Mesenteric fat pad (tissue), 1 donor: ENCODE data around the gene IFFO2. TPM values are rescaled to one million over a fixed set of nuclear protein-coding genes. Genes with fewer than 3 reads are reported as not detected.
"Not testable (repeated sequence)": the region's sequence is repeated elsewhere in the genome, so short reads cannot be mapped to it uniquely, and the experiment has no call there.

Experiments used
- DNase-seq: peaks from one replicate; pipeline ENCODE4 v3.0.0-alpha.2; 2020; ENCODE audit warnings: low spot score
- total RNA-seq: library from RNA; stranded (reverse); fragmentation: NEBNext Ultra II Directional; extraction: Animal tissue kit (Norgen Biotek cat#: 25700); gene quantifications from one replicate; pipeline ENCODE4 v1.2.1, GENCODE V29; 2021
- donor health status: DM: yes; HTN: yes; CAD: no.

The IFFO2 gene
- total RNA-seq, 1 donor from 2014 or later = 10.1 TPM

DNA sequence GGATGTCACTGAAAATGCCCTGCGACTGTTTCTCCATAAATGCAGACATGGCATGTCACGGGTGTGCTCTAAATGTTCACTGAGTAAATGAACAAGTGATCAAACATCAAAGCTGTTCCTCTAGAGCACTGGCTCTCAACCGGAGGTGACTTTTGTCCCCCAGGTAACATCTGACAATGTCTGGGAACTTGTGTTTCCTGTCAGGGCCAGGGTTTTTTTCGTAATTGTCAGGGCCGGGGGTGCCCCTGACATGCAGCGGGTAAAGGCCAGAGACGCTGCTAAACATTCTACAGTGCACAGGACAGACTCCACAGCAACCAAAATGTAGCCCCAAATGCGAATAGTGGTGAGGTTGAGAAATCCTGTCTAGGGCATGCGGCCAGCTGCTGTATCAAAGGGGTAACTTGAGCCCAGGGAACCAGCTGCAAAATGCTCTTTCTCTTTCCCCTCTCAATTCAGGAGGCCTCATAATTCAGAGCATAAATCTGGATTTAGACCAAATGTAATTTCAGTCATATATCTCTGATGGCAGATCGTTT is 56.1 kb downstream of the IFFO2 start:
- no peak for DNase-seq

DNA sequence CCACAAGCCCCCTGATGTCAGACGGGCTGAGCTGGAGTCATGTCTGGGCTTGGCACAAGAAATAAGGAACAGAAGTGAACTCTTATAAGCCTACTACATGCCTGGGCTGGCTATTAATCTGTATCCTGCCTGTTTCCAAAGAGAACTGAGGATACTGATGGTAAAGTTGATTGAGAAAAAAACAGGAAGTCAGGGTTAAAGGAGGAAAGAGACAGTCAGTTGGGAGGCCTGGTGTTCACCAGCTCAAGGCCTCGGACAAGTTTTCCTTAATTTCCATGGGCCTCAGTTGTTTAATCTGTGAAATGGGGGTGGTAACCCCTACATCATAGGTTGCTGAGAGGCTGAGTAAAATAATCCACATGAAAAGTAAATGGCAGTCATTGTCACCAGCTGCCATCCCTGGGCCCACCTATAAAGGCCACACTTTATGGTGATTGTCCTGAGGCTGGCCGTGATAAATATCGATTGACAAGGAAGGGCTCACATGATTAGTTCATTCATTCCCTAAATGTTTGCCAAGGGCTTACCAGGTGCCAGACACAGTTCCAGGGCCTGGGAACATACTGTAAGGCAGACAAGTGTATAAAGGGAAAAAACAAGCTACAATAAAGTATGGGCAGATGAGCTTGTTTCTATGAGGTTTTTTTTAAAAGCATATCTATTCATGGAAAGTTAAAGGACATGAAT is 57.0 kb downstream of the IFFO2 start:
- no peak for DNase-seq

DNA sequence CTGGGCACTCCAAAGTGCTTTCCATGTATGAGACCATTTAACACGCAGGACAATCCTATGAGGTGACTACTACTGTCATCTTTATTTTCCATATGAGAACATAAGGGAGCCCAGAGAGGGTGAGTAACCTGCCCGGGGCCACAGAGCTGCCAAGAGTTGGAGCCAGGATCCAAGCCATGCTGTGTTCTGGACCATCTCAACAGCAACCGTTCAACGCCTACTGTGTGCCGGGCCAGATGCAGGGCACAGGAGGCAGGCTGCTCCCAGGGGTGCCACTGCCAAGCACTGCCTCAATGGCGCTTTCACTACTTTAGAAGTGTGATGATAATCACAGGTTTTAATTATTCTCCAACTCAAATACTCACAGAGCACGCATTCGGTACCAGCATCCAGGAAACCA is 57.9 kb downstream of the IFFO2 start:
- DNase-seq = no peak

DNA sequence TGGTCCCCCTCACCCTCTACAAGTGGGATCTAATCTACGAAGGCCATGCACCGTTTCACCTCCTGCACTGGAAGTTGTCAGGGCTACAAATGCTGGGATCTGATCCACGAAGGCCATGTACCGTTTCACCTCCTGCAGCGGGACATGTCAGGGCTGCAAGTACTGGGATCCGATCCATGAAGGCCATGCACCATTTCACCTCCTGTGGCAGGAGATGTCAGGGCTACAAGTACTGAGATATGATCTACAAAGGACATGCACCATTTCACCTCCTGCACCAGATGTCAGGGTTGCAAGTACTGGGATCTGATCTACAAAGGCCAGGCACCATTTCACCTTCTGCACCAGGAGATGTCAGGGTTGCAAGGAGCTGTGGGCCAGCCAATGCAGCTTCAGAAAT is 61.2 kb downstream of the IFFO2 start:
- DNase-seq = no peak

DNA sequence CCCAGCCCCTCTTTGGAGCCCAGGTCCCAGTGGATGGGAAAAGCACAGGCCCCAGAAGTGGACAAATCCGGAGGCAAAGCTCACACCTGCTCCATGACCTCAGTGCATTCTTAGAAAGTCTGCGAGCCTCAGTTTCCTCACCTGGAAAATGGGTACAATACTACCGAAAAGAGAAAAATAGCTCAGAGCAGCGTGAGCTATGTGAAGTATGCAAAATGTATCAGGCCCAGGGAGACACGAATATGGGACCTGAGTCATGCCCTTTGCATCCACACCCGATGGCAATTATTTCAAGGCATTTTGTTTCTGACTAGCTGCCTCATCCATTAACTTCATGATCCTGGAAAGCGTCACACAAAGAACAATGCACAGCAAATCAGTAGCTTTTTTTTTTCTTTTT is 63.4 kb downstream of the IFFO2 start:
- DNase-seq = no peak

DNA sequence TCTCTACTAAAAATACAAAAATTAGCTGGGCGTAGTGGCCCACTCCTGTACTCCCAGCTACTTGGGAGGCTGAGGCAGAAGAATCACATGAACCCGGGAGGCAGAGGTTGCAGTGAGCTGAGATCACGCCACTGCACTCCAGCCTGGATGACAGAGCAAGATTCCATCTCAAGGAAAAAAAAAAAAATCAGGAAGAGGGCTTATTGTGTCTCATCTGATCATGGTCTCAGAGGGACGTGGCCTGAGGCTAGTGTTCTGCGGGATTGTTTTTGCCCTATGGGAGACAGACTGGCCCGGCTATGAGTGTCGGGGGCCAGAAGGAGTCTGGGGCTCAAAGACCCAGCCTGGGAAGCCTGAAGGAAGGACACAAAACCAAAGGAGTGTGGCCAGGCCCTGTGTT is 64.6 kb downstream of the IFFO2 start:
- not testable (repeated sequence) for DNase-seq

DNA sequence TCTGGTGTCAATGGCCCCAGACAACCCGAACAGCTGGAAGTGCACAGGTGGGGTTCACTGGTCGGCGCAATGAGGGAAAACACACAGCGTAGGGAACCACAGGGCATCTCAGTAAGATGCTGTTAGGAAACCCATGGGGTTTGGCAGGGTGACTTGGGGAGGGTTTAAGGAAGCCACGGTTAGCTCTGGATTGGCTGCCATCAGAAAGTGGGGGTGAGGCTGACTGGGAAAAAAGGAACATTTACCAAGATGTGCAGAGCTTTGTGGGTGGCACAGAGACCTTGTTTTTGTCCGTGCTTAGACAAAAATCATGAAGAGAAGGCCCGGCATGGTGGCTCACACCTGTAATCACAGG is 65.1 kb downstream of the IFFO2 start:
- DNase-seq = no peak

DNA sequence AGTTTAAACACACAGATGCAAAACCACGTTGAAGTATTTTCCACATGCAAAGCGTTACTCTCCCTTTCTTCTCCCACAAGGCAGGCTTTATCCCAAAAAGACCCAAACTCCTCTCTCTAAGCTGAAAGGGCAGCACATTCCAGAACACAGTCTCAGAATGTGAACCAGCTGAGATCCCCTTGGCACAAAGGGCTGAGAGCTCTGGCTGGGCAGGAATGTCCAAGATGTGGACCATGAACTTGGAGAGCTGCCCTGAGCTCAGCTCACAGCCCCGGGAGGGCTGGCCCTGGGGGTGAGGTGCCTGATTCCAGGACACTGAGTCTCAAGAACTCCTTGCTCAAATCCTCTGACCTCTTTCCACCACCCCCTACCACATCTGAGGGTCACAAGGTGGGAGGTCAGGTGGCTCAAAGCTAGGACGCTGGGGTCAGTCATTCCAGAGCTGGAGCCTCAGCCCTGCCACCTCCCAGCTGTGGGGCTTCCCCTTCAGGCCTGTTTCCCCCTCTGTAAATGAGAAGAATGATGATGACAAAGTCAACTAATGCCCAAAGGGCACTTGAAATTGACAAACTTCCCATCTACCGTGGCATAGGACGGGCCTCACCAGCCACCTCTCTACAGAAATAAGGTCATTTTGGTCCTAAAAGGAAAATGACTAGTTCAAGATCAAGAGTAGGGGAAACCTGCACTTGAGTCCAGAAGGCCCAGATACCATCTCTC is 65.6 kb downstream of the IFFO2 start:
- no peak for DNase-seq

DNA sequence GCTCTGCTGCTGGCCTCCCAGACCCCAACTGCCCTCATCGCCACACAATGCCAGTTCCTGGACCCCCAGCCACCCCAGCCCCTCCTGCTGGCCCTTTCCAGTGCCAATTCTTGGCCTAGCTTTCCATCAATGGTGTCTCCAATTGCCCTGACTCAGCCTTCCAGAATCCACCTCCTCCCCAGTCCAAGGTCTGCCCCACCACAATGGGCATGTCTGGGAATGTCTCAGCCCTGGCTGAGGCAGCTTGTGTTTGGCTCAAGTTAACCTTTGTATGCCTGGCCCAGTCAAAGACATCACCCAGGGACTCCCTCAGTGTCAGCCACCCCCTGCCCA is 70.5 kb downstream of the IFFO2 start:
- DNase-seq = no peak

DNA sequence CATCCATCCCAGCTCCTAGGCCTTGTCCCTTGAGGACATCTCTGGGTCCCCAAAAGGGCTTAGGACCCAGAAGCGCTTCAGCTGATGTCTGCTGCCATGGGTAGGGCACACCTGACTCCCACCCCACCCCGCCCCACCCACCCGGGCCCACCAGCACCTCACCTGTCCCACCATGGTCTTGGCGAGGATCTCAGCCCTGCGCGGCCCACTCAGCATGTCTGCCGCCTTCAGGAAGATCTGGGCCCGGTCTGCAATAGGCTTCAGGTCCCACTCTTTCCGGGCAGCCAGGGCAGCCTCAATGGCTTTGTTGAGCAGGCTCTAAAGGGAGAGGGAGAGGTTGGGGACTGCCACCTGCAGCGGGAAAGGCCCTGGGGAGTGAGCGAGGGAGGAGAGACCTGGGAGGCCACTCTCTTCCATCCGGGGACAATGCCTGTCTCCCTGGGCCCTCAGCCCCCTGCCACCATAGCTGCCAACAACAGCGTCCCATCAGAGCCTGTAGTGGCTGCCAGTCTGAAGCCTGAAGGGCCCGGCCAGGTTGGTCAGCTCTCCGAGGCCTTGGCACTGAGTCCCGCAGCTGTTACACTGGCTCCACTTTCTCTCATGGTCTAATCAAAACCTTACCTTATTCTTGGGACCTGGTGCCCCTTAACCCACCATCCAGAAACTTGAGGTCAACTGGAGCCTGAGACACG is 71.0 kb downstream of the IFFO2 start:
- no peak for DNase-seq

DNA sequence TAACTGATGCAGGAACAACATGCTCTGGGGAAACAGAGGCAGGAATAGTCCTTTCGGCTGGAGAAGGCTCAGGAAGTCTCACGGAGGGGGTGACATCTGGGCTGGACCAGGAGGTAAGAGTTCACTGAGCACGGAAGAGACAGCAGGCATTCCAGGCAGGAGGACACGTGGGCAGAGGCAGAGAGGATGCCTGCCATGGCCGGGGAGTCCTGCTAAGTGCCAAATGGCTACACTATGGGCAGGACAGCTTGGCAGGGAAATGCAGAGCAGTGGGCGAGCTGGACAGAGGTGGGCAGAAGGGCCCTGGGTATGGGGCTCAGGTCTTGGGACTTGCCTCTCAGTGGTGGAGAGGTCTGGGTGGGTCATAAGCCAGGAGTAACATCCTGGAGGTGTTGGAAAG is 71.7 kb downstream of the IFFO2 start:
- no peak for DNase-seq

DNA sequence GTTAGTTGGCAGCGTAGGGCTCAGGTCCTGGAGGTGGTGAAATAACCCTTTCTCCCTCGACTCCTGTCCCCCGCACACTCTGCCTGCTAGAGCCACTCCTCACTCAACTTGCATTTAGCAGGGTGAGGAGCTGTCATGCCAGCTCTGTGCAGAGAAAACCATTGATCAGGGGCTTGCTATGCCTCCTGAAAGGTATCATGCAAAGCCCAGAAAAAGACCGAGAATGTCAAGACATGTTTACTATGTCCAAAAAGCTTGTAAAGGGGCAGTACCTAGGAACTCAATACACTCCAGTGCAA is 72.1 kb downstream of the IFFO2 start:
- DNase-seq = no peak

DNA sequence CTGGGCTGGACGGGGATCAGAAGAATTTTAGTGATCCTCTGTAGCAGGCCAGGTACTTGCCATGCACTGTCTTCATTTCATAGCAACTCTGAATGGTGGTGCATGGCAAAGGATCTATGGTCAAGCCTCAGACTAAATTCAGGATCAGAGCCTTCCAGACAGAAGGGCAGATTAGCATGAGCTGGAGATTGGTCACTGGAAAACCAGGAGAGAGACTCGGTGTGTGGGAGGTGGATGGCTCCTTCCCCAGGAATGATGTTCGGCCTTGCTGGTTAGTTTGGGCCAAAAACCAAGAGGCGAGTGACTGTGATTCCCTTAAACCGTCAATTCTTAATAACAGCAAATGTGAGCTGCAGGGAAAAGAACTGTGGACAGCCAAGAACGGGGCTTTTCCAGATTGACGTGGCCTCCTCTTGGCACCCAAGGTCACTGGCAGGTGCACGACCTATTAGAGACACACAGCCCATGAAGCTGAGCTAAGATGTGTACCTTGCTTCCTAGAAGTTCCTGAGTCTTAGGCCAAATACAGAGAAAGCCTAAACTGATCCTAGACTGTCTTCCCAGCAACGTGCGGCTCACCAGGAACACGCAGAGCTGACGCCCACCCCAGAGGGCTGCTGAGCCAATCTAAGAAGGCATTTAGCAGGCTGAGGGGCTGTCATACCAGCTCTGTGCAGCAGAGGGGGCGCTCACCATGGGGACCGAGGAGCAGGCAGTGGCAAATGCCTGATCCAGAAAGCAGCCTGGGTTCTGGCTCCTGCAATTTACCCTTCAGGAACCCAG is 72.6 kb downstream of the IFFO2 start:
- DNase-seq = no peak

DNA sequence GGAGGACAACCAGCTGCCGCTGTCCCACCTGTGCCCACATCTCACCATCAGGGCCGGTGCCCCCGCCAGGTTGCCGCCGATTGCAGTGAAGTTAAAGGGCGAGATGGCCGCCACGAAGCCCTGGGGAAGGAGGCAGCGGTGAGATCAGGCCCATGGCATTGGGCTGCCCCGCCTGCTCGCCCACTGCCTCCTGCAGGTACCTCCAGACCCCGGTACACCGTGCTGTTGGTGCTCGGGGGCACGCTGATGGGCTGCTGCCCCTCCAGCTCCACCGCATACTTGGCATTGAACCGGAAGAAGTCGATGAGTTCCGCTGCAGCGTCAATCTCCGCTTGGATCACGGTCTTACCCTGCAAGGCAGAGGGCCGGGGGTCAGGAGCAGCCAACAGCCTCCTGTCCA is 73.4 kb downstream of the IFFO2 start:
- DNase-seq = no peak

DNA sequence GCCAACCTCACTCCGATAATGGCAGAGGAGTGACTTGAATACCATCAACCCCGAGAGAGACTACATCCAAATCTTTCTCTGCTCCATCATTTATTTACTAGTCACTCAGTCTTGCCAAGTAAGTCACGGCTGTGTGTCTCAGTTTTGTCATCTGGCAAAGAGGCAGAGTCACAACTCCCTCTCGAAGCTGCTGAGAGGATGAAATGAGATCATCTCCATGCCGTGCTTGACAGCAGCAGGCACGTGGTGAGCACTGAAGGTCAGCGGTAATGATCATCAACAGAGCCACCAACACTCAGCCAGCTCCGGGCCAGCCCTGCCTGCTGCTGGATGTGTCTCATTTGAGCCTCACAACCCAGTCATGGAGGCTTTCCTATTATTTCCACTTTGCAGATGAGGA is 74.0 kb downstream of the IFFO2 start:
- DNase-seq = no peak

DNA sequence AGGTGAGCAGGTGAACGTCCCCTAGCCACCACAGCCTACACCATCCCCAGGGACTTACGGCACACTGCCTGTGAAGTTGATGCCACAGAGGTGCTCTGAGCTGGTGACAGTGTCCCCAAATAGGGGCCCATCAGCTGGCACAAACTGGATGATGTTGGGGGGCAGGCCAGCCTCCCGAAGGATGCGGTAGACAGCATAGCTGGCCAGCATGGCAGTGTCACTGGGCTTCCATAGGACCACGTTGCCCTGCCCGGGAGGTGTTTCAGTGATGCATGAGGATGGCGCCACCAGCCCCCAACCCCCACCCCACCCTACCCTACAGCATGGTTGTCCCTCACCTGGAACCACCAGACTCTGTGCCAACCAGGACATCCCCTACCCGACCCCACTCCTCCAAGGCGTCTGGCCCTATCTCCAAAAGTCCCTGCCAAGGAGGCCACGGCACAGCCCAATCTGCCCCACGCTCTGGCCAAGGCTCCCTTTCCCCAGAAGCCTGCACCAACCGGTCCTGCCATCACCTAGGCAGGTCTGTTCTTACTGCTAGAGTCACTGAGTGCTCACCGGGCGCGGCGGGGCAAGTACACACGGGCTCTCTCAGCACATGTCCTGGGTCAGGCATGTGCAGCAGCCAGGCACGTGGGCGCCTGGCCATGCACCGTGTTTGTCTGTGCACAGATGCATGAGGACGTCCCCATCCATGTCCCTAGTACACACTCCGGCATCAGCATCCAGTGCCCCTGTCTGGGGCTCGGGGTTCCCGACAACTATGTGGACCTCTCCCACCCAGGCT is 74.6 kb downstream of the IFFO2 start:
- DNase-seq = no peak

DNA sequence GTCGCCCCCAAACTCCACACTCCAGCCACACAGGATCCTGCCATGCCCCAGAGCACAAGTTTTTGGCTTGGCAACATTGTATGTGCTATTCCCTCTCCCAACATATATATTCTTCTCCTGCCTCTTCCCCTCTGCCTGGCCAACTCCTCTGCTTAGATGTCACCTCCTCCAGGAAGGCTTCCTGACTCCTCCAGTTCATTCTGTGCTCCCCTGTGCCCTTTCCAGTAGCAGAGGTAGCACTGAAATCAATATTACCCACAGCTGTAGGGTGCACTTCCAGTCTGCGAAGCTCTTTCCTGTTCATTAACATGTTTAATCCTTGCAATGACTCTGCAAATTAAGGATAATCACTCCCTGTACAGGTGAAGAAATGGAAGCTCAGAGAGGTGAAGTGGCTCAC is 75.3 kb downstream of the IFFO2 start:
- no peak for DNase-seq

DNA sequence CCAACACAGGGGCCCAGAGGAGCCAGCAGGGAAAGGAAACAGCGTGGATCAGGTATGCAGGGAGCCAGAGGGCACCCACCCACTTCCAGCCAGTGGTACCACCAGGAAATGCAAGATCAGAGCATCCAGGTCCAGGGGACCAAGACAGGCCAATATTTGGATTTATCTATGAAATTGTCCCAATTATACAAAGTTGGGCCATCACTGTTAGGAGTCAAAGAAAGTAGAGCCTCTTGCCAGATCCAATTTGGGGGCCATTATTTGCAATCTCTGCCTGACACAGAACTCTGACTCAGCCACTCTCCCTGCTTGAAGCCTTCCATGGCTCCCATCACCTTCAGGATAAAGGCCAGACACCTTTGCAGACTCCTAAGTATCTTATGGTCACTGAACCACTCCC is 75.9 kb downstream of the IFFO2 start:
- no peak for DNase-seq

DNA sequence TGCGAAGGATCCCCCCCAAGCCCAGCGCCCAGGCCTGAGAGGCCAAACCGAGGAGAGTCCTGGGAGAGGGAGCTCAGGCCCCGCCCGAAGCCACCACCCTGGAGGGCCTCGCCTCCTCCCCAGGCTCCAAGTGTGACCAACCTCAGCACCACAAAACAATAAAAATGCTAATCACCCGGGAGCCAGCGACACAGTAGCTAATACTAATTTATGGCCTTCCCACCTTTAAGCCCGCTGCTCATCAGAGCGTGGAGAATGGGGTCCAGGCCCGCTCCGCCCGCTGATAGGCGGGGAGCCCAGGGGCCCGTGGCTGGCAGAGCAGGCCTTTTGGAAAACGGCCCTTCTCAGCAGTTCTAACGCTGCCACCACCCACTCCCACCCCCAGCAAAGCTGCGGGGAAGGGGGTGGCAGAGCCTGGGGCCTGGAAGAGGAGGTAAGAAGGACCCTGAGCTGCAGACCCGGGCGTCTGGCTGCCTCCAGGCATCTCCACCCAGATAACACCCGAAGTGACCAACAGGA is 76.6 kb downstream of the IFFO2 start:
- DNase-seq = no peak

DNA sequence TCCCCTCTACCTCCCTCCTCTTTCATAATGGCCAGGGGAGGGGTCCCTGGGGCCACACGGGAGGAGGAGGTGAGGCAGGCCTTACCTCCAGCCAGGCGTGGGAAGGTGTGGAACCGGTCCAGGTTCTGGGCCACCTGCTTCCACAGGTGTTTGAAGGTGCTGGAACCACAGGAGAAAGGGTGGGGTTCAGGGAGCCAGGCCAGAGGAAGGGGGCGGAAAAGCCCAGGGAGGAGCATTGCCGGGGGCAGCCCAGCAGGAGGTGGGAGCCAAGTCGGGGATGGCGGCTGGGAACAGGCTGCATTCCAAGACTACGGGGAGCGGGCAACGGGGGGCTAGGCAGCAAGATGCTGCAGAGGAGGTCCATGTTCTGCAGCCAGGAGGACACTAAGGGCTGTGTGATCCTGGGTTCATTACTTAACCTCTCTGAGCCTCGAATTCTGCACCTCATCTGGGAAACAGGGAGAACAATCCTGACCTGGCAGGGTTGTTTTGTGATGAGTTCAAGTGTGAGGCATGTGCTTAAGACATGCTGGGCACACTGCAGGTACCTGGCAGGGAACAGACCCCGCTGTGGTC is 77.2 kb downstream of the IFFO2 start:
- DNase-seq = no peak
